HG02623 (cell line): Measurements from ENCODE around the gene CCDC200.
"Not testable (repeated sequence)": the region's sequence is repeated elsewhere in the genome, so short reads cannot be mapped to it uniquely, and the experiment has no call there.

Source experiments
- ATAC-seq: cut with Tn5 transposase; IDR thresholded peaks from one replicate; pipeline ENCODE4 v1.9.1; 2021; ENCODE audit warnings: moderate library complexity; ENCODE audit not compliant: unreplicated experiment

The CCDC200 gene

DNA sequence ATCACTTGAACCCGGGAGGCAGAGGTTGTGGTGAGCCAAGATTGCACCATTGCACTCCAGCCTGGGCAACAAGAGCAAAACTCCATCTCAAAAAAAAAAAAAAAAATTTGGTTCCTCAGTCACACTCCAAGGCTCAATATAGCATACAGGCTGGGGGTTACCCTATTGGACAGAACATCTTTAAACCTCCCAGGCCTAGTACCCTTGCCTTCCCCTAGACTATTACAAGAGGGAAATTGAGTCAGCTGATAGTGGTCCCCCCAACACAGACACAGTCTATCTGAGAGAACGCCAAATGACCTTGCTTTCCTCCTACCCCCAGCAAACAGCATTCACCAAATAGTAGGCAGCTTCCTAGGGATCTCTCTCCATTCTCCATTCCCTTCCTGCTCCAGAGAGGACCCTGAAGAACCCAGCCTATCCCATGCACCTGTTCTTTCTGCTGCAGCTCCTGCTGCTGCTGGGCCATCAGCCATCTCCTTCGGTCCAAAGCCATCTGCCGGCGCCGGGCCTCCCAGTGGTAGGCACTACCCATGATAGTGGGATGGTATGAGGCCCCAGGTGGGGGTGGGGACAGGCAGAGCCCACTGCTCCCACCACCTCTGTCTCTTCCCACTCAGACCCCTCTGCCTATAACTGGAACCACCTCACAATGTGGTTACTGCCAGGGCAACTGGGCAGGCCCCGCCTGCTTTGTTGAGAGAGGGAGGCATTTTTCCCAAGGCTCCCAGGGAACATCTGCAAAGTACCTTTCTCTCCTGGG lies at the start of gene CCDC200:
Gene CCDC200, minus strand, starts transcription at position 604 of the 763 bp plus-strand sequence. Its CDS starts 69 bp downstream, at position 535.
- ATAC-seq = not testable (repeated sequence)

DNA sequence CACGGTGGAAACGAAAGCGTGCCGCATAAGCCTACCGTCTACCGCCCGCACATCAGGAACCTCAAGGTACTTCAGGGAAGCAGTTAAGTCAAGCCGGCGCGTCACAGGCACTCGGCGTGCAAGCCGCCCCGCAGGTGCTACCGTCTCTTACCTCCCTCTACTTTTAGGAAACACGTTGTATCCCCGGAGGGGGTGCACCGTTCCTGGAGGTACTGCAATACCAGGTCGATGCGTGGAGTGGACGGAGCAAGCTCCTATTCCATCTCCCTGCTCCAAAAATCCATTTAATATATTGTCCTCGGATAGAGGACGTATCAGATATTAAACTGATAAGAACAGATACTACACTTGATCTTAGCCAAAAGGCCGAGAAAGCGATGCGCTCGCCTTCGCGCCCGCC lies 44.5 kb upstream of the CCDC200 start:
- not testable (repeated sequence) for ATAC-seq

DNA sequence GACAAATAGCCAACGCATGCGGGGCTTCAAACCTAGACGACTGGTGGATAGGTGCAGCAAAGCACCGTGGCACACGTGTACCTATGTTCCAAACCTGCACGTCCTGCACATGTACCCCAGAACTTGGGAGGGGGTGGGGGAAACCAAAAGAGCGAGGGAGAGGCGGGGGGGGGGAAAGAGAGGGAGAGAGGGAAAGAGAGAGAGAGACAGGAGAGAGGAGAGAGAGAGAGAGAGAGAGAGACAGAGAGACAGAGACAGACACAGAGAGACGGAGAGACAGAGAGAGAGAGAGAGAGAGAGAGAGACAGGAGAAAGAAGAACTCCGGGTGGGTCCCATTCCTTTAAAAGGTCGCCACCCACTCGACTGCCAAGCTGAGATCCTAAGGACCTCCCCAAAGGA lies 44.1 kb upstream of the CCDC200 start:
- not testable (repeated sequence) for ATAC-seq

- ATAC-seq = not testable (repeated sequence)
These were observed 42.4 kb upstream of the CCDC200 start for GRCh38 chr17:43270552-43271504.

DNA sequence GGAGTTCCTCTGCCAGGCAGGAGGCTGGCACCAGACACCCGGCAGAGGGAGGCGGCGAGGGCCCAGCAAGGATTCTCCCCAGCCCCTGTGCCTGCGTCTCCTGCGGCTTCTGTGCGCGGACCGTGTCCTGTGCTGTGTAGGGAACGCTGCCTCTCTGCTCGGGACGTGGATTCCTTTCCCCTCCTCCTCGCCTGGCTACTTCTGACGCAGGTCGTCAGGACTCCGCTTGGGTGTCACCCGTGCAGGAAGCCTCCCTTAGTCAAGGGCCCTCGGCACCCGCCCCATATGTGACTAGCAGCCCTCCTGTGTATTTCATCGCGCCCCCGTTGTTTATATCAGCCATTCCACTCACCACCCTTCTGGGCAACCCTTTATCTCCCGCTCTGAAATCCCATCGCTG lies 18.0 kb upstream of the CCDC200 start:
- ATAC-seq = not testable (repeated sequence)

DNA sequence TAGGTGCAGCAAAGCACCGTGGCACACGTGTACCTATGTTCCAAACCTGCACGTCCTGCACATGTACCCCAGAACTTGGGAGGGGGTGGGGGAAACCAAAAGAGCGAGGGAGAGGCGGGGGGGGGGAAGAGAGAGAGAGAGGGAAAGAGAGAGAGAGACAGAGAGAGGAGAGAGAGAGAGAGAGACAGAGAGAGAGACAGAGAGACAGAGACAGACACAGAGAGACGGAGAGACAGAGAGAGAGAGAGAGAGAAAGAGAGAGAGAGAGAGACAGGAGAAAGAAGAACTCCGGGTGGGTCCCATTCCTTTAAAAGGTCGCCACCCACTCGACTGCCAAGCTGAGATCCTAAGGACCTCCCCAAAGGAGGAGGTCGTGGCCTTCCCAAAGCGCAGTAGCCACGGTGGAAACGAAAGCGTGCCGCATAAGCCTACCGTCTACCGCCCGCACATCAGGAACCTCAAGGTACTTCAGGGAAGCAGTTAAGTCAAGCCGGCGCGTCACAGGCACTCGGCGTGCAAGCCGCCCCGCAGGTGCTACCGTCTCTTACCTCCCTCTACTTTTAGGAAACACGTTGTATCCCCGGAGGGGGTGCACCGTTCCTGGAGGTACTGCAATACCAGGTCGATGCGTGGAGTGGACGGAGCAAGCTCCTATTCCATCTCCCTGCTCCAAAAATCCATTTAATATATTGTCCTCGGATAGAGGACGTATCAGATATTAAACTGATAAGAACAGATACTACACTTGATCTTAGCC lies 12.4 kb upstream of the CCDC200 start:
- ATAC-seq = not testable (repeated sequence)

GRCh38 chr17:43239597-43239996 lies 11.2 kb upstream of the CCDC200 start:
- not testable (repeated sequence) for ATAC-seq

GRCh38 chr17:43233877-43234276 lies 5.5 kb upstream of the CCDC200 start, which contains the start of gene RNU2-1:
RNU2-1 (minus strand) TSS chr17:43233977.
- ATAC-seq = not testable (repeated sequence)

DNA sequence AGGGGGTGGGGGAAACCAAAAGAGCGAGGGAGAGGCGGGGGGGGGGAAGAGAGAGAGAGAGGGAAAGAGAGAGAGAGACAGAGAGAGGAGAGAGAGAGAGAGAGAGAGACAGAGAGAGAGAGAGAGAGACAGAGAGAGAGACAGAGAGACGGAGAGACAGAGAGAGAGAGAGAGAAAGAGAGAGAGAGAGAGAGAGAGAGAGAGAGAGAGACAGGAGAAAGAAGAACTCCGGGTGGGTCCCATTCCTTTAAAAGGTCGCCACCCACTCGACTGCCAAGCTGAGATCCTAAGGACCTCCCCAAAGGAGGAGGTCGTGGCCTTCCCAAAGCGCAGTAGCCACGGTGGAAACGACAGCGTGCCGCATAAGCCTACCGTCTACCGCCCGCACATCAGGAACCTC lies 4.8 kb upstream of the CCDC200 start:
- not testable (repeated sequence) for ATAC-seq

DNA sequence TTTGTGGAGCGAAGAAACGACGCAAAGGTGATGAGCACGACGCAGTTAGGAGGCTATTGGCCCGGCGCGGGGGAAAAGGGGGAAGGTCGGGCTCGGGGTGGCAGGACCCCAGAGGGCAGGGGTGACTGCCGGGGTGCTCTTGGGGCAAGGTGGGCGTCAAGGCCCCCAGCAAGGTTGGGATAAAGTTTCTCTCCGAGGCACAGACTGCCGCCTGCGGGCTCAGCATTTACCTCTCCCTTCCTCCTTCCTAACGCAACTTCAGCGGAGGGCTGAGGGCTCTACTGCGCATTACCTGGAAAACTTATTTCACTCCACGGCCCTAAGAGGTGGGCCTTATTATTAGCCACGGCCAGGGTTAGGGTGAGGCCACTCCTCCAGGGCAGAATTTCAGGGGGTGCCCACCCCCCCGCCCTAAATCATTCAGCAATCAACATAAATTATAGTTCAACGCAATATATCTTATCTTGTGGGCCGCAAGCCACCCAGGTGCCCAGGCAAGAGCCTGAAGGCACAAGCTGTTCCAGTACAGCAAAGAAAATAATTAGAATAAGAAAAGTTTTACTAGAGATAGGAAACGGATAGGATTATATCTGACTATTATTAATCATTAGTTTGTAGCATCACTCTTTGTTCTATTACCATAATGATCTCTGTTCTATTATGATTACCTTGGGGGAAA lies 3.7 kb upstream of the CCDC200 start:
- not testable (repeated sequence) for ATAC-seq

- not testable (repeated sequence) for ATAC-seq
These were observed 3.0 kb upstream of the CCDC200 start for GRCh38 chr17:43231205-43232020.

- ATAC-seq = no peak
These were observed 2.0 kb downstream of the CCDC200 start for GRCh38 chr17:43226393-43226792.

- ATAC-seq = no peak
These were observed 4.2 kb downstream of the CCDC200 start for GRCh38 chr17:43224146-43224705.

GRCh38 chr17:43220511-43221125 lies 7.8 kb downstream of the CCDC200 start:
- no peak for ATAC-seq

DNA sequence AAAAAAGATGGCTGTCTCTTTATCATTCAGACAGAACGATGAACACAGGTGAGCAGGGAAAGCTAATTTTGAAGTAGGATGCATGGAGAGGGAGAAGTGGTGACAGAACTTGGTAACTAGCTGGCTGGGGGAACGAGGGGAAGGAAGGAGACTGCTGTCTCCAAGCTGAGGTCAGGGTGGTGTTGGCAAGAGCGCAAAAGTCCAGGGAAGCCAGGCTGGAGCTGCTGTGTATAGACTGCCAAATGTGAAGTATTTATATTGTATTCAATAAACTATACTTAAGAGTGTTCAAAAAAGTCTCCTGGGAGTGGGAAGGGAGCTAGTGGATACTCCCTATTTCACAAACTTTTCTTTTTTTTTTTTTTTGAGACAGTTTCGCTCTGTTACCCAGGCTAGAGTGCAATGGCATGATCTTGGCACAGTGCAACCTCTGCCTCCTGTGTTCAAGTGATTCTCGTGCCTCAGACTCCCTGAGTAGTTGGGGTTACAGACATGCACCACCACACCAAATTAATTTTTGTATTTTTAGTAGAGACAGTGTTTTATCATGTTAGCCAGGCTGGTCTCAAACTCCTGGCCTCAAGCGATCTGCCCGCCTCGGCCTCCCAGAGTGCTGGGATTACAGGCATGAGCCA lies 8.6 kb downstream of the CCDC200 start:
- no peak for ATAC-seq

GRCh38 chr17:43219001-43219400 lies 9.4 kb downstream of the CCDC200 start:
- no peak for ATAC-seq

GRCh38 chr17:43217614-43218087 lies 10.8 kb downstream of the CCDC200 start:
- ATAC-seq = no peak
